ENCODE data around the gene LIPA.
"Not testable (repeated sequence)": the region's sequence is repeated elsewhere in the genome, so short reads cannot be mapped to it uniquely, and the experiment has no call there.

The LIPA gene

DNA sequence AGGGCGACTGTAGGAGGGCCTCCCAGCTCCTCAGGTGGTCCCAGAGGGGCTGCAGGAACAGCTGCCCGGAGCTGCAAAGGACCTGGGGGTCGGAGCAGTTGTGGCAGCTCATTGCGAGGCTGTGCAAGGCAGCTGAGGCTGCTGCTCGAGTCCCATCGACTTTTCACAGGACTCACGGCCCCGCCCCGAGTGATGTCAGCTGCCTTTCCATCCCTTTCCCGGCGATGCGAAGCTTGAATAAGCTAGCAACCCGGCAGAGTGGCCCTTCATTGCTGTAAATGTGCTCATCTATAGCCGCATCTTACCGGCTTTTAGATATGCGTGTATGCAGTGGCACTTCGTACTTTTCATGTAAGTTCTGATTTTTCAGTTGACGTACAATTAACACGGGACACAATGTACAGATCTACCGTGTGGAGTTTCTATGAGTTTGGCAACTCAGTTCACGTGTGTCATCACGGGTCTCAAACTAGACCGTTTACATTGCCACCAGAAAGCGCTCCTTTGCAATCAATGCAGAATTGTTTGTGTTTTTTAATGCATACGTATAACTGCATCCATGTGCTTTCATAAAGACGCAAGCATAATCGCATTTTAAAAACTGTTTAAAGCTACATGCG, 44.3 kb downstream of the LIPA start, which contains the start of gene CH25H:
CH25H (minus strand) TSS at position 137 of the 620 bp plus-strand sequence; CDS start at position 112, 25 bp downstream.
- peak; percentile 51 for DNase-seq

- DNase-seq: peak; percentile 31
Measured at GRCh38 chr10:89206402-89207180, 45.0 kb downstream of the LIPA start.

DNA sequence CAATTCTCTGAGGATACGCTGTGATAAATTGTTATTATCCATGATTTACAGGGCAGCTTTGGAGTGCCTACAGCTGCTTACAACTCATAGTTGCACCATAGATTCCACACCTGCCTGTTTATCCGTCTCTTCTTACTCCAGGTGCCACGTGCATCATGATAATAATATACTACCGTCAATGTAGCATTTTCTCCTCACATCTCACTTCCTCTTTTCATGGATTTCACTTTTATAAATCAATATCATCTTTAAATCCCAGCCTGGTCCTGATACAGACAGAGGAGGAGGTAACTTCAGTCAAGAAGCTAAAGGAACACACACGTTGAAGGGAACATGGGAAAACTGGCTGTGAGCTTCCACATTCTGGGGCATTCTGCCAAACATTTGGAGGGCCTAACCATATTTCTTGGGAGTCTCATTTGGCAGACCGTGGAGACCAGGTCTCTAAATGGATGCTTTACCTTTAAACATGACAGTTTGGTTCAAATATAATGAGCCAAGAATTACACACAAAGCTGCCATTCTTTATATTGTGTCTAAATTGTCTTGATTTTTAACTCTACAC, 46.9 kb downstream of the LIPA start:
- DNase-seq: no peak

GRCh38 chr10:89203237-89203636, 48.3 kb downstream of the LIPA start:
- no peak for DNase-seq

DNA sequence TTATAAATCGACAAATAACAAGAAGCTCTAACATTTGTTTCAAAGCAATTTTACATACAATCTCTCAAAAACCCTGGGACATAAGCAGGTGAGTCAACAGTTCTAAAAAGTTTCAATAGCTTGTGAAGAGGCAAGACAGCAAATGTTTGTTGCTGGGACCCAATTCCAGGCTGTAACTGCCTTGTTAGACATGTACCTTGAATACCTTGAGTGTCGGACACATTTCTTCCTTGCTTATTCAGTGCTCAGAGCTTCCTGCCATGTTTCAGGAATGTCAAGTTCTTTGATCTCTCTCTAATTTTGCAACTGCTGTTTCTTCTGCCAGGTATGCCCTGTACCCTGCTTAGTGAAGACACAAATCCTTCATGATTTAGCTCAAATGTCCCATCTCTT, 49.5 kb downstream of the LIPA start:
- no peak for DNase-seq

DNA sequence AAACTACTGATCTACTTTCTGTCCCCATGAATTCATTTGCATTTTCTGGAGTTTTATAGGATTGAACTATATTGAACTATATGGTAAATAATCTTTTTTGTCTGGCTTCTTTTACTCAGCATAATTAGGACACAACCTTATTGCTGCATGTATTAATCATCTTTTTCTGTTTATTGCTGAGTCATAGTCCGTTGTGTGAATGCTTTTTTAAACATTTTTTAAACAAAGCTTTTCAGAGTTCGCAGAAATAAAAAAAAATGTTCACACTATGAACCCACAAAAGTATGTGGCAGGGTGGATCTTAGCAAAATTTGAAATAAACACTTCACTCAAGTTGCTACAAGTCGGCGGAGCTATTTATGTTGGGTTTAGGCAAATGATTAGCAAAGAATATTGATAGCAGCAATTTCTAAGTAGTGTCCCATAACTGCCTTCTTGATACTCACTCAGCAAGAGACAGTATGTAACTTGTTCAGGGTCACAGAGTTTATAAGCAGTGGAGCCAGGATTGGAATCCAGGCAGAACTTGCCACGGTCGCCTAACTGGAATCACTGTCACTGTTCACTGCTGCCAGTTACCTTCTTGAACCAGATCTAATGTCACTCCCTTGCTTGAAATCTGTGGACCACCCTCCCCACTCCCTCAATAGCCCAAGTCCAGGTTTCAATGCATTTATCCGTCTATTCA, 50.1 kb downstream of the LIPA start:
- no peak for DNase-seq

DNA sequence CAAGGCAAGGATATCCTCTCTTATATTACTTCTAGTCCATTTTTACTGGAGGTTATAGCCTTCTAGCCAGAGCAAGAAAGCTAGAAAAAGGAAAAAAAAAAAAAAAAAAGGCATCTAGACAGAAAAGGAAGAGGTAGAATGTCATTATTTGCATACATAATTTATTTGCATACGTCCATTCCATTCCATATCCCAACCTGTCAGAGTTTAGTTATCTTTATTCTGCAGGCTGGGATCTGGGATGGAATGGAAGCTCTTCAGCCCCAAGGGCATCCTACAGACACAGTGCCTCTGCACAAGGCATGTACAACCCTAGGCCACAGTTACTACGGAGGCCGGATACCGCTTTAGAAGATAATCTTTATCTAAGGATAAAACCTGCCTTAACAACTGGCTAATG, 54.1 kb downstream of the LIPA start:
- no peak for DNase-seq

DNA sequence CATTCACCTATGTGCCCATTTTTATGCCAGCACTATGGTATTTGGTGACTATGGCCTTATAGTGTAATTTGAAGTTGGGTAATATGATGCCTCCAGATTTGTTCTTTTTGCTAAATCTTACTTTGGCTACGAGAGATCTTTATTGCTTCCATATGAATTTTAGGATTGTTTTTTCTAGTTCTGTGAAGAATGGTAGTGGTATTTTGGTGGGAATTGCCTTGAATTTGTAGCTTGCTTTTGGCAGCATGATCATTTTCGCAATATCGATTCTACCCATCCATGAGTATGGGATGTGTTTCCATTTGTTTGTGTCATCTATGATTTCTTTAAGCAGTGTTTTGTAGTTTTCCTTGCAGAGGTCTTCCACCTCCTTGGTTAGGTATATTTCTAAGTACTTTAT, 60.3 kb downstream of the LIPA start:
- DNase-seq: not testable (repeated sequence)

DNA sequence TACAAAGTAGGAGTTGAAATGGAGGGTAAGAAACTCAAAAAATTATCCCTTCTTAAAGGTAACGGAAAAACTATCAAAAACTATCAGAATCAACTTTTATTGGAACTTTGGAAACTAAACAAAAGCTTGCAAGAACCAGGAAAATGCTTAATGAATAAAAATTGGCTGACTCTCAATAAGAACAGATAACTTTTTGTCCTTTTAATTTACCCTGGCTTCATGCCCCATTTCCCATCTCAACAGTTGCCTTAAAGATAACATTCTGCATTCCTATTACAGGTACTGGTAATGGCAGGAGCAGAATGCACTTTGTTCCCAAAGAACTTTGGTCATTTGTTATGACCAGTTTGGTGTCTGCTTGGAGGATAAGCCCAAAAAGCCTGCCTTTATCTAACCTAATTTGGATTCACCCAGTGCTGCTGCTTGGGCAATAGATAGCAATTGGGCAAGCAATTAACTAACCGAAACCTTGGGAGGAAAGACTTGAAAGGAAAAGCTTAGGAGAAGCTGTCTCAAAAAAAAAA, 62.3 kb downstream of the LIPA start:
- no peak for DNase-seq

- DNase-seq: no peak
Measured at GRCh38 chr10:89185658-89186057, 65.9 kb downstream of the LIPA start.

GRCh38 chr10:89184638-89185037, 66.9 kb downstream of the LIPA start:
- no peak for DNase-seq

DNA sequence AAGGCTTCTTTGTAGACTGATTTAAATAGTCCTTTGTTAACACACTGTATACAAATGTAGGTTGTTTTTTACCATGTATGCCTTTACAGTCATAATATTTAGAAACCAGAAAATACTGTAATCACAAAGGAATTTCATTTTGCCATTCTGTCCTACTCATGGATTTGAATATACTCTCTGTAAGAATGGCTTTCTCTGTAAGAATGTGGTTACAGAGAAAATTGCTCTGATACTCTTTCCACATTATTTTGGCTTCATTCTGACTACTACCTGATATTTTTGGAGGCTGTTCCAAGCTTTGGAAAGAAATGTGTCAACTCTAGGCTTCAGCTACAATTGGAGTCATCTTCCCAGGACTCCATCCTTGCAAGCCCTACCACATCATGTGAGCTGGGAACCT, 68.0 kb downstream of the LIPA start:
- no peak for DNase-seq

- DNase-seq: no peak
Measured at GRCh38 chr10:89182894-89183293, 68.7 kb downstream of the LIPA start.

- no peak for DNase-seq
Measured at GRCh38 chr10:89175816-89176215, 75.8 kb downstream of the LIPA start.

DNA sequence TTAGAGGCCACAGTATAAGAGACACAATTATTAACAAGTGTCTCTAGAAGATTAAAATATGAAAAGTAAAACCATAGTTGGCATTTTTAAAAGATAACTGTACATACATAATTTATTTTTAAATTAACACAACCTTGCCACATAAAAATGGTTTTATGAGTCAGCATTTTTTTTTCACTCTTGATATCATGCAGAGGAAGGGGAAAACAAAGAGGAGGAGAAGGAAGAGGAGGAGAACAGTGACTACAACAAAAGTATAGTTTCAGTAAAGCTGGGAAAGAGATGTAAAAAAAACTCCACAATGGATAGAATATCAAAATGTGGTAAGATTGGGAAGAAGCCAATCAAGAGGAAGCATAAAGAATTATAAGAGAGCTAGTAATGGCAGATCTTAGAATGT, 78.5 kb downstream of the LIPA start:
- DNase-seq: no peak

- no peak for DNase-seq
Measured at GRCh38 chr10:89171996-89172395, 79.6 kb downstream of the LIPA start.

- no peak for DNase-seq
Measured at GRCh38 chr10:89171263-89171872, 80.2 kb downstream of the LIPA start.

DNA sequence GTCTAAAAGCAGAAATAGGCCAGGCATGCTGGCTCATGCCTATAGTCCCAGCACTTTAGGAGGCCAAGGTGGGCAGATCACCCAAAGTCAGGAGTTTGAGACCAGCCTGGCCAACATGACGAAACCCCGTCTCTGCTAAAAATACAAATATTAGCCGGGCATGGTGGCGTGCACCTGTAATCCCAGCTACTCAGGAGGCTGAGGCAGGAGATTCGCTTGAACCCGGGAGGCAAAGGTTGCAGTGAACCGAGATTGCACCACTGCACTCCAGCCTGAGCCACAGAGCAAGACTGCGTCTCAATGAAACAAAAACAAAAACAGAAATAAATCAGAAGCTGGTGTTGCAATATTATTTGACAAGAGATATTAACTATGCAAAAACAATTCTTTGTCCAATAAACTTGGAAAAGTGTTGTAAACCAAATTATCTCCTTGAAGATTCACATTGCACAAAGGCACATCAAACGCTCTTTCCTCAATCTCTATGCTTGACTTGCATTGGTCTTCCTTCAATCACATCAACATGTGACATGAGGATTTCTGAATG, 83.1 kb downstream of the LIPA start:
- DNase-seq: not testable (repeated sequence)

DNA sequence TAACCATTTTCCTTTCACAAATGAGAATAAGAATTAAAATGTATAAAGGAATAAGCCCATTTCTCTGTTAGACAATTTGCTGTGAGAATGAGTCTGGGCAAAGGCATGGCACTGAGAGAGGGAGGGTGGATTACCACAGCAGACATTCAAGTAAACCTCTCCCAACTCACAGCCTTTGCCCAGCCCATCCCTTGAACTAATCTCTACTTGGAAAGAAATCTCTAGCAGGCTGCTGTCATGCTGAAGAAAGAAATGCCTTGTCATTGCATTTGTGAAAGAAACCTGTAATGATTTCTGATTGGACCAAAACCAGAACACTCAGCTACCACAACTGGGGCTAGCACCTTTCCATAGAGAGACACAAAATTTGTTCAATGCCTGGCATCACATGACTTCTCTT, 83.7 kb downstream of the LIPA start:
- no peak for DNase-seq

DNA sequence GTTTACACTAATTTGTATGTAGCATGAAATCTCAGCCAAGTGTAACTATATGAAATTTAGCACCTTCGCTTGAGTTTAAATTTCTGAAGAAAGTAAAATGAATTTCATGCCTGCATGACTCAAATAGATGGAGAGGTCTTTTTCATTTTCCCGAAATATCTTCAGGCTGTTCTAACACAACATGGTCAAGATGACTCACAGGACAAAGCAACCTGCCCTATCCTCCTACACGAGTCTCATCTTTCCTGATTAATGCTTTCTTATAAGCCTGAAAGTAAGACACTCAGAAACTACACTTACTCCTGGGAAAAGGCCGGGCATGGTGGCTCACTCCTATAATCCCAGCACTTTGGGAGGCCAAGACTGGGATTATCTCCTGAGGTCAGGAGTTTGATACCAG, 85.7 kb downstream of the LIPA start:
- no peak for DNase-seq

GRCh38 chr10:89164920-89165319, 86.7 kb downstream of the LIPA start:
- DNase-seq: no peak

GRCh38 chr10:89164080-89164479, 87.5 kb downstream of the LIPA start:
- DNase-seq: no peak
